ENCODE results near the gene KIRREL1.

Gene KIRREL1

DNA sequence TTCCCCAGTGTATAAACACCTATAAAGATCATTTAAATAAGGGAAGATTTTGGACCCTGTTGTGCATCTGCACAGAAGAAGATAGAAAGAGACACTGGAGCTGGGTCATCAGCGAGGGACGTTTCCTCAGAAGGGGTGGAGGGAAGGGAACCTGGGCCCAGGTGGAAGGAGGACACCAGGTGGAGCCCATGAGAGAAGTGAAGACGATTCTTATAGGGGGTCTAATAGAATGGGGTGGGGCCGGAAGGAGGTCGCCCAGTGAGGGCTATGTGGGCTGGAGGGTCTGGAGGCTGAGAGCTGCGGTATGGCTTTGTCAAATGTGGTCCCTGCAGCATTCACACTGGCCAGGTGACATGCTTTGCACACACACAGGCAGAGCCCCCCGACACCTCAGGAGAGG, 13.7 kb downstream of the KIRREL1 start:
- Histone ChIP-seq H3K27ac (ENCODE audit: low read depth, low read length) (no peak overlapping the region), H3K4me1 (ENCODE audit: control insufficient read depth, insufficient read depth, low read length, unreplicated experiment) (peaks cover 90% of the 10 kb centered on the region), H3K36me3 (ENCODE audit: insufficient read depth, low read length) (no peaks in the 10 kb centered on the region), H3K79me2 (ENCODE audit: control insufficient read depth, insufficient read depth, low read length, unreplicated experiment) (peaks cover 90% of the 10 kb centered on the region), H2AFZ (ENCODE audit: low read length, unreplicated experiment) (no peak overlapping the region), H3K27me3 (ENCODE audit: insufficient read depth, low read length) (no peaks in the 10 kb centered on the region), H3K4me3 (ENCODE audit: low read depth, low read length) (no peak overlapping the region)

DNA sequence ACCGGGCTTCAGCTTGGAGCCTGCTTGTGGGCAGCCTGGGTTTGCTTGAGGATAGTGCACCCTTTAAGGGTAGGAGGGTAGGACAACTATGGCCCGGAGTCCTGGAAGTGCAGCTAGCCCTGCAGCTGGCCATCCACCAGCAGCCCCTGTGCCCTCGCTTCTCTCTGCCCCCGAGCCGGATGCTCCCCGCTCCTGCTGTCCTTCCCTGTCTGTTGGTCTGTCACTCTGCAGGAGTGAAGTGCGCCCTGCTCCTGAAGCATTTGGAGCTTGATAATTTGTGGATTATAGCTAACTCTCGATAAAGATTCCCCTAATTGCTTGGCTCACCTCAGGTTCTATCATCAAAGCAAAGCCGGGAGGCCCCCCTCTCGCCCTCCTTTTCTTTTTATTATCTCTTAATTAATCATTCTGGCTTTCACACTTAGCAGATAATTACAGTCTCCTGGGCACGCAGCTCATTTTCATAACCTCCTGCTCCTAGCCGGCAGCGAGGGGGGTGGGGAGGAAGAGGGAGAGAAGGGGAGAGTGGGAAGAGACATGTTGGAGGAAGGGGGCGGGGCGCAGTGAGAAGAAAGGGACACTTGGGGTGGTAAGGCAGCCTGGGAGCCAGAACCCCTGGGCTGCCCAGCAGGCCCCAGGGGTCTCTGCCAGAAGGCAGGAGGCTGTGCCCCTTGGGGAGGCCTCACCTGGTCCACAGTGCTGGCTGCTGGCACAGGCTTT, 14.4 kb downstream of the KIRREL1 start:
- H3K79me2 ChIP-seq (ENCODE audit: control insufficient read depth, insufficient read depth, low read length, unreplicated experiment), result peaks cover 90% of the 10 kb centered on the region
- H3K4me1 ChIP-seq (ENCODE audit: control insufficient read depth, insufficient read depth, low read length, unreplicated experiment), result peaks cover 89% of the 10 kb centered on the region
- H3K27ac ChIP-seq (ENCODE audit: low read depth, low read length), result peak overlapping the region; percentile 91; the same call in 1 of the 2 replicates
- no peaks in the 10 kb centered on the region for H3K27me3 ChIP-seq (ENCODE audit: insufficient read depth, low read length)
- H3K36me3 ChIP-seq (ENCODE audit: insufficient read depth, low read length), result no peaks in the 10 kb centered on the region
- no peak overlapping the region for H3K4me3 ChIP-seq (ENCODE audit: low read depth, low read length)
- H2AFZ ChIP-seq (ENCODE audit: low read length, unreplicated experiment), result no peak overlapping the region

DNA sequence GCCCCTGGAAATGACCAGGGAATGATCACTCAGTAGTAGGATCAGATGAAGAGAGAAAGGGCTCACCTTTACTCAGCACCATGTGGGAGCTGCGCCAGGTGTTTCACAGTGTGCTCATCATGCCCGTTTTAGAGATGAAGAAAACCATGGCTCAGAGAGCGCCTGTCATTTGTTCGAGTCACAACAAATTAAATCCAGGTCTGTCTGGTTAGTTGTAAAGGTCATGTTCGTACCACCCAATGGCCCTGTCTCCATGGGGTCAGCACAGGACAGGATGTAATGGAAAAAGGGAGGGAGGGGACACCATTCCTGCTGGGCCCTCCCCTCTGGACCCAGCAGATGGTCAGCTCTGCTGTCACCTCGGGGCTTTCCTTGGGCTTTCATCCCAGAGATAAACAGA, 15.2 kb downstream of the KIRREL1 start:
- peaks cover 90% of the 10 kb centered on the region for H3K79me2 ChIP-seq (ENCODE audit: control insufficient read depth, insufficient read depth, low read length, unreplicated experiment)
- no peaks in the 10 kb centered on the region for H3K27me3 ChIP-seq (ENCODE audit: insufficient read depth, low read length)
- no peaks in the 10 kb centered on the region for H3K36me3 ChIP-seq (ENCODE audit: insufficient read depth, low read length)
- peaks cover 83% of the 10 kb centered on the region for H3K4me1 ChIP-seq (ENCODE audit: control insufficient read depth, insufficient read depth, low read length, unreplicated experiment)
- H3K4me3 ChIP-seq (ENCODE audit: low read depth, low read length), result no peak overlapping the region
- H3K27ac ChIP-seq (ENCODE audit: low read depth, low read length), result peak overlapping the region; percentile 91
- no peak overlapping the region for H2AFZ ChIP-seq (ENCODE audit: low read length, unreplicated experiment)

DNA sequence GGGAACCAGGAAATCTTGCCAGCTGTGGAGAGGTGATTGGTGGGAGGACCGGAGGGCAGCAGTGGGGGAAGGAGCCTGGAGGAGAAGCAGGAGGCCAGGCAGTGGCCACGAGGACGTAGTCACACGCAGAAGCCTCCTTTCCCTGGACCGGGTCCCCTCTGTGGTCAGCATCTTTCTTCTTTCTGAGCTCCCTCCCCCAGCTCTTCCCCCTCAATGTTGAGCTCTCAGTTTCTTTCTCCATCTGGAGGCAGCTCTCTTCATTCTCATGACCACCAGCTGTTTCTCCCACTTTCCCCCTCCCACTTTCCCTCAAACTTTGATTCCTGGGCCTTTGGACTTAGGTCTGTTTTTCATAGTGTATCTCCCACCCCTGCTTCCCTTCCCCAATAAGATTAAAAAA, 18.3 kb downstream of the KIRREL1 start:
- Histone ChIP-seq H3K4me1 (ENCODE audit: control insufficient read depth, insufficient read depth, low read length, unreplicated experiment) (peaks cover 70% of the 10 kb centered on the region), H3K27me3 (ENCODE audit: insufficient read depth, low read length) (no peaks in the 10 kb centered on the region), H3K4me3 (ENCODE audit: low read depth, low read length) (peak overlapping the region; percentile 69), H3K36me3 (ENCODE audit: insufficient read depth, low read length) (no peaks in the 10 kb centered on the region), H2AFZ (ENCODE audit: low read length, unreplicated experiment) (no peak overlapping the region), H3K79me2 (ENCODE audit: control insufficient read depth, insufficient read depth, low read length, unreplicated experiment) (peaks cover 87% of the 10 kb centered on the region), H3K27ac (ENCODE audit: low read depth, low read length) (peak overlapping the region; percentile 91)

DNA sequence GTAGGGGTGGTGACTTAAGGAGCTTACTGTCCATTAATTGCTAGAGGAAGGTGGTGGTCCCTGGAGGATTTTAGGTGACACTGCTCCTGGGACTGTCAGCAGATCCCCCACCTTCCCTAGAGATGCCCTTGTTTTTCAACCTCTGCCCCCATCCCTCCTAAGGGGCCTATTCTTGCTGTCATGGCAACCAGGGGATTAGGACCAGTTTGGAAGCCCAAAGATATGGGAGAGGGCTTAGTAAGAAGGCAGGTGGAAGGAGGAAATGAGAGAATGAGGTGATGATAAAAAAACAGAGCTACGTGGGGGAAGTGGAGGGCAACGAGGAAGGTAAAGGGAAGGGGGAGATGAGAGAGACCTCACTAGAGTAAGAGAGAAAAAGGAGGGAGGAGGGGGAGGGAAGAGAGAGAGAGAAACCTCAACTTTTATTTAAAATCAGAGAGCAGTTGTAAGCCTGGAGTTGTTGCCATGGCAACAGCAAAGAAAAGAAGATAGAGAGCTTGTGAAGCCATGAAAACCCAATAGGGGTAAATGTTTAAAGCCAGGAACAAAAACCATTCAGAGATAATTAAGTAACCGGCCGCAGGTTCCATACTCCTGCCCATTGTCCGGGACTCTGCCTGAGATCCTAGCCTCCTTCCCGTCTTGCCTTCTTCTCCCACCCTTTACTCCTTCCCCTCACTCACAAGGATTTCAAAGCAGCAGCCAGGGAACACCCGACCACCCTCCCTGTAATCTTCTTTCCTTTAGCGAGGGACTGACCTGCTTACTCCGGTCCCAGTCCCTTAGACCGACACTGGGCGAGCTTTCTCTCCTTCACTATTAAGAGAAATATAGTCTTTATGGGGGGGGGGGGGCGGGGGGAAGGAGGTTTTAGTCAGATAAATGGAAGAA, 20.6 kb downstream of the KIRREL1 start:
- Histone ChIP-seq H2AFZ (ENCODE audit: low read length, unreplicated experiment) (no peak overlapping the region), H3K27ac (ENCODE audit: low read depth, low read length) (no peak overlapping the region), H3K36me3 (ENCODE audit: insufficient read depth, low read length) (no peaks in the 10 kb centered on the region), H3K4me1 (ENCODE audit: control insufficient read depth, insufficient read depth, low read length, unreplicated experiment) (peaks cover 69% of the 10 kb centered on the region), H3K79me2 (ENCODE audit: control insufficient read depth, insufficient read depth, low read length, unreplicated experiment) (peaks cover 78% of the 10 kb centered on the region), H3K4me3 (ENCODE audit: low read depth, low read length) (no peak overlapping the region), H3K27me3 (ENCODE audit: insufficient read depth, low read length) (no peaks in the 10 kb centered on the region)

DNA sequence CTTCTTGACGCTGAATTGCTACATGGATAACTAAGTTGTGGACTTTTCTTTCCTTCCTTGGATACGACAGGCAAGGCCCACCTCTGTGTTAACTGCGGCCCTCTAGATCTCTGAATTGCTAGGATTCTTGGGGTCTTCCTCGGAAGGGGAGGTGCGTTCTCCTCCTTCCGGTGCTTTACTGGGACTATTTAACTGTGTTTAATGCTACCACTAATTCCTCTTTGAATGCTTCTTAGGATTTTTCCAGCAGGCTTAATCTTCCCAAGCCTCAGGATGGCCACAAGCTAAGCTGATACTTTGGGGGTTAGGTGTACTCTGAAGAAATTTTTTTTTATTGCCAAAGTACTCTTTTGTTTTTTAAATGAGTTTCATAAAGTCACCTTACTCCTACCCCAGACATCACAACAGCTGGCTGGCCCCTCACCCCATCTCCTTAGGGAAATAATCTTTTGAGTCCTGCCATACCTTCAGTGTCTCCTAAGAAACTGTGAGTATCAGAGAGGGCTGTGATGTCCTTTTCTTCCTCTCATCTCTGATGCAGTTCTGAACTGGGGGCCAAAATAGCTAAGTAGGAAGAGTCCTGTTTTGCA, 21.4 kb downstream of the KIRREL1 start:
- Histone ChIP-seq H3K79me2 (ENCODE audit: control insufficient read depth, insufficient read depth, low read length, unreplicated experiment) (peaks cover 71% of the 10 kb centered on the region), H3K27ac (ENCODE audit: low read depth, low read length) (no peak overlapping the region), H3K4me3 (ENCODE audit: low read depth, low read length) (no peak overlapping the region), H3K27me3 (ENCODE audit: insufficient read depth, low read length) (no peaks in the 10 kb centered on the region), H3K4me1 (ENCODE audit: control insufficient read depth, insufficient read depth, low read length, unreplicated experiment) (peaks cover 67% of the 10 kb centered on the region), H3K36me3 (ENCODE audit: insufficient read depth, low read length) (no peaks in the 10 kb centered on the region), H2AFZ (ENCODE audit: low read length, unreplicated experiment) (no peak overlapping the region)

DNA sequence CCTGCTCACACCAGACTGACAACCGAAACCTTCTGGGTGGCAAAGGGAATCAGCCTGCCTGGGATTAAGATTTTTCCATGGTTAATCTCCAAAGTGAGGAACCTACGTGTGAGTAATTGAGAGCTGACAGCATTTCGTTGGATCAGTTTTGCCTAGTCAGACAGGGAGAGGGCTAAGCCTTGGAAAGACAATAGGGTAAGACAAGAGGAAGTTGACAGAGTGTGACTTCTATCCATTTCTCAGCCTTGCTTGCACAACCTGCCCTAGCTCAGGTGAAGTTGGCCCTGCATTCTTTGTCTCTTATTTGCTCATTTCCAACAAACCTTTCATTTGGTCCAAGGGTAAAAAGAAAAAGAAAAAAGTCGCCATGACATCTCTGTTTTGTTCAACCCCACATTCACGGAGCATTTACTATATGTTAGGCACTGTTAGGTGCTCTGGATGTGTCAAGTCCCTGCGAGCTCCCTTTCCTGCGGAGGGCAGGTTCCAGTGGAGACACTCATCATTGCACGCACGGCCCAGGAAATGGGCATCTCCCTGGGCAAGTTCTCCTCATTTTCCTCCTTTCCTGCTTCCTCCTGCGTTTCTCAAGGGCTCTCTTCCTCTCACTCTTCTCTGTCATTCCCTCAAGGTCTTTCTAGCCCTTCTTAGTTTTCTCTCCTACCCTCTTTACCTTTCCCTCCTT, 23.3 kb downstream of the KIRREL1 start:
- H3K27ac ChIP-seq (ENCODE audit: low read depth, low read length), result no peak overlapping the region; the same call in 1 of the 2 replicates
- peaks cover 69% of the 10 kb centered on the region for H3K4me1 ChIP-seq (ENCODE audit: control insufficient read depth, insufficient read depth, low read length, unreplicated experiment)

DNA sequence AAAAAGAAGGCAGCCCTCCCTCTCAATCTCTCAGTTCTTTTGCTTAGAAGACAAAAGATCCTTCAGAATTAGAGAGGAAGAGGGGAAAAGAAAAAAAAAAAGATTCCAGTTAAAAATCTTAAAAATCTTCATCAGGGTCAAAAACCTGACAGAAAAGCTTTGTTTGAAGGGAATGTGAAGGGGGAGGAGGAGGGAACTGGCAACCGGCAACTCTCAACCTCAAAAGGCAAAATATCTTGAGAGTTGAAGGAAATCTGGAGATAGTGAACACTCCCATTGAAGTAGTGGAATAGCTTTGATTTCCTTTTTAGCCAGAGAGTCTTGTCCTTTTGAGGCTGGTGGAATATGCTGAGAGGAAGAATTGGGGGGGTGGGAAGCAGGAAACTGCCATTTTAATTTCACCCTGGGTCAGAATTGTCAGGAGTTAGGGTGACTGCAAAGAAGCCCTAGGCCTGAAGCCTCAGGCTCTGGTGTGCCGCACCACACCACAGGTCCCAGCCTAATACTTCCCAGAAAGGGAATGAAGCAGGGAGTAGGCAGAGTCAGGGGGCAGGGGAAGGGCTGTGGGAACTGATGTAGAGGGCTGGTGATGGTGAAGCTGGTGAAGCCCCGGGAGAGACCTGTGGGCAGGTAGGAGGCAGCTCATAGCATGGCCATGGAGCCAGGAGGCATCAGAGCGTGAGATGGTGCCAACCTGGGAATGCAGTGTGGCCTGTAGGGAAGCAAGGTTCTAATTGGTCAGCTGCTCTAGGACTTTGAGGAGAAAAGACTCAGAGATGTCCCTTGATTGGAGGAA, 24.6 kb downstream of the KIRREL1 start:
- peaks cover 71% of the 10 kb centered on the region for H3K4me1 ChIP-seq (ENCODE audit: control insufficient read depth, insufficient read depth, low read length, unreplicated experiment)
- no peak overlapping the region for H3K4me3 ChIP-seq (ENCODE audit: low read depth, low read length)
- no peaks in the 10 kb centered on the region for H3K27me3 ChIP-seq (ENCODE audit: insufficient read depth, low read length)
- H3K36me3 ChIP-seq (ENCODE audit: insufficient read depth, low read length), result no peaks in the 10 kb centered on the region
- no peak overlapping the region for H2AFZ ChIP-seq (ENCODE audit: low read length, unreplicated experiment)
- H3K27ac ChIP-seq (ENCODE audit: low read depth, low read length), result peak overlapping the region; percentile 96
- H3K79me2 ChIP-seq (ENCODE audit: control insufficient read depth, insufficient read depth, low read length, unreplicated experiment), result peaks cover 79% of the 10 kb centered on the region

More for the DNA sequence above, 23.3 kb downstream of the KIRREL1 start:
- no peaks in the 10 kb centered on the region for H3K27me3 ChIP-seq (ENCODE audit: insufficient read depth, low read length)
- H2AFZ ChIP-seq (ENCODE audit: low read length, unreplicated experiment), result no peak overlapping the region
- no peak overlapping the region for H3K4me3 ChIP-seq (ENCODE audit: low read depth, low read length)
- H3K79me2 ChIP-seq (ENCODE audit: control insufficient read depth, insufficient read depth, low read length, unreplicated experiment), result peaks cover 79% of the 10 kb centered on the region
- no peaks in the 10 kb centered on the region for H3K36me3 ChIP-seq (ENCODE audit: insufficient read depth, low read length)

DNA sequence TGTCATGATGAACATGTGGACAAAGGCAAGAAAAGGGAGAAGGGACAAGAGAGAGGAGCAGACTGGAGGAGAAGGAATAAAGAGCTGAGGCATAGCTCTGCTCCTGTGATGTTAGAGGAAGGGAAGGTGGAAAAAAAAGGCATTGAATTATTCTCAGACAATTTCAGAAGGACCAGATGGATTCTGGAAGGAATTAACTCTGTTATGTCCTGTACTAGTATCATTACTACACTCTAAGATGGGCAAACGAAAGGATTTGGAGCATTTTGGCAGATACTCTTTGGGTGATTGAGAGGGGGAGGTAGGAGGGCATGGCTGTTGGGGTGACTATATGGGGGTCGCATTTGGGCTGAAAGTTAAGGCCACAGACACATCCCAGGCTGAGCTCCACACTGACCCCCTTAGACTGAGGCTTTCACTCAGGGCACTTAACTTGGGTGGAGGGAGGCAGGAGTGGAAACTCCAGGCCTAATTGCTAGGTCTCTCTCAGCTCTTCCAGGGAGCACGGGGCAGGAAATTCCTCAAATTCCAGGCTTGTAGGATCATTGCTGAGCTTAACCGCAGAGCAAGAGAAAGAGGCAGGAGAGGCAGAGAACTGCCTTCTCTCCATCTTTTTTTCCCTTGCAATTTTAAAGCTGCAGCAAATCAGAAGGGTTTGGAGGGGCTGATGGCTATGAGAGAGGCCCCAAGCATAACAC, 25.9 kb downstream of the KIRREL1 start:
- Histone ChIP-seq H3K27me3 (ENCODE audit: insufficient read depth, low read length) (no peaks in the 10 kb centered on the region), H3K36me3 (ENCODE audit: insufficient read depth, low read length) (no peaks in the 10 kb centered on the region), H3K4me3 (ENCODE audit: low read depth, low read length) (peak overlapping the region; percentile 54), H3K79me2 (ENCODE audit: control insufficient read depth, insufficient read depth, low read length, unreplicated experiment) (peaks cover 78% of the 10 kb centered on the region), H3K27ac (ENCODE audit: low read depth, low read length) (peak overlapping the region; percentile 96), H2AFZ (ENCODE audit: low read length, unreplicated experiment) (peak overlapping the region; percentile 16), H3K4me1 (ENCODE audit: control insufficient read depth, insufficient read depth, low read length, unreplicated experiment) (peaks cover 71% of the 10 kb centered on the region)

Data from ACC112 (cell line).